ENCODE data around the gene SMAD5.

DNA sequence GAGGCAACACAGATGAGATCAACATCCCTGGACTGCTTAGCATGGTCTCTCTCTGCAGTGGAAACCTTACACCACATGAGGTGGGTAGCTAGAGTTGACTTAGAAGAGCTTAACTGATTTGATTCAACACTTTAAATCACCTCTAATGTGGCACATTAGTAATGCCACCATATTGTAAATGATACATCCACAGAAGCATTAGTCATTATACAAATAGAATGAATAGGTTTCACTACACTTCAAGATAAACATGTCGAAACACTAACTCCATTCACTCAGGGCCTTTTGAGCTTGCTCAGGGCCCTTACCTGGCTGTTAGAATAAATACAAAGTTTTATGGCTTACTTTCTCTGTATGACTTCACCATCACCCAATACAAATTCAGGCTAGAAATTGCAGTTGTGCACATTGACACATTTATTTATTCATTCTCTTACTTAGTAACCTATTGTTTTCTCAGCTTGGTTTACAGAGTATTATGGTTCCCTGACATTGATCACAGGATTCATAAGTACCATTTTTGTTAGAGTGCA is 9.3 kb upstream of the SMAD5 start:
- TF ChIP-seq POLR2A (IDR thresholded peaks at IDR 0.05) = no peak
- no peak for TF ChIP-seq EP300 (IDR thresholded peaks at IDR 0.05)
- TF ChIP-seq POLR2AphosphoS5 (IDR thresholded peaks at IDR 0.05) = no peak
- TF ChIP-seq, protein P1, sequence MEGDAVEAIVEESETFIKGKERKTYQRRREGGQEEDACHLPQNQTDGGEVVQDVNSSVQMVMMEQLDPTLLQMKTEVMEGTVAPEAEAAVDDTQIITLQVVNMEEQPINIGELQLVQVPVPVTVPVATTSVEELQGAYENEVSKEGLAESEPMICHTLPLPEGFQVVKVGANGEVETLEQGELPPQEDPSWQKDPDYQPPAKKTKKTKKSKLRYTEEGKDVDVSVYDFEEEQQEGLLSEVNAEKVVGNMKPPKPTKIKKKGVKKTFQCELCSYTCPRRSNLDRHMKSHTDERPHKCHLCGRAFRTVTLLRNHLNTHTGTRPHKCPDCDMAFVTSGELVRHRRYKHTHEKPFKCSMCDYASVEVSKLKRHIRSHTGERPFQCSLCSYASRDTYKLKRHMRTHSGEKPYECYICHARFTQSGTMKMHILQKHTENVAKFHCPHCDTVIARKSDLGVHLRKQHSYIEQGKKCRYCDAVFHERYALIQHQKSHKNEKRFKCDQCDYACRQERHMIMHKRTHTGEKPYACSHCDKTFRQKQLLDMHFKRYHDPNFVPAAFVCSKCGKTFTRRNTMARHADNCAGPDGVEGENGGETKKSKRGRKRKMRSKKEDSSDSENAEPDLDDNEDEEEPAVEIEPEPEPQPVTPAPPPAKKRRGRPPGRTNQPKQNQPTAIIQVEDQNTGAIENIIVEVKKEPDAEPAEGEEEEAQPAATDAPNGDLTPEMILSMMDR (IDR thresholded peaks at IDR 0.05) = no peak
